ENCODE results near the gene GOLGA6L2. TPM values are rescaled to one million over a fixed set of nuclear protein-coding genes. Genes with fewer than 3 reads are reported as not detected.

Gene GOLGA6L2
- total and polyA plus RNA-seq, 12 donors = 0.16 to 0.24 TPM; not detected in 10

GRCh38 chr15:23397779-23398178 lies 49.3 kb downstream of the GOLGA6L2 start:
- Histone ChIP-seq H3K9me3 (replicated peaks in 1 of 3) (no peaks in the 10 kb centered on the region), H3K27me3 (no peaks in the 10 kb centered on the region), H3K4me1 (replicated peaks in 1 of 2) (no peaks in the 10 kb centered on the region), H3K4me3 (no peak overlapping the region), H3K27ac (no peak overlapping the region), H3K36me3 (replicated peaks in 1 of 2) (no peaks in the 10 kb centered on the region)
- intact Hi-C loops (cut with DNase I) = no loop called here
- no peak for TF ChIP-seq POLR2A (IDR thresholded peaks at IDR 0.05)
- TF ChIP-seq CTCF (IDR thresholded peaks at IDR 0.05) = no peak
- DNase-seq = peak in 3 of 7 donors; percentile 27 to 59 (median 28)
- WGBS, 4 donors = 65 to 75% (median 68%) methylated on average over 5 to 7 of the region's 7 CpGs

GRCh38 chr15:23395832-23396231 lies 51.2 kb downstream of the GOLGA6L2 start:
- intact Hi-C loops (cut with DNase I) = no loop called here
- WGBS, 4 donors = 33 to 49% (median 45%) methylated on average over 5 of the region's 5 CpGs

GRCh38 chr15:23395030-23395692 lies 51.9 kb downstream of the GOLGA6L2 start:
- H3K27ac ChIP-seq = no peak overlapping the region
- 71 to 76% (median 73%) methylated on average over 12 to 15 of the region's 15 CpGs for WGBS, 4 donors

More at GRCh38 chr15:23395832-23396231, 51.2 kb downstream of the GOLGA6L2 start:
- Histone ChIP-seq H3K9me3 (replicated peaks in 1 of 3) (no peaks in the 10 kb centered on the region), H3K4me3 (no peak overlapping the region), H3K36me3 (replicated peaks in 1 of 2) (no peaks in the 10 kb centered on the region), H3K27ac (no peak overlapping the region), H3K27me3 (no peaks in the 10 kb centered on the region), H3K4me1 (replicated peaks in 1 of 2) (no peaks in the 10 kb centered on the region)
- no peak for TF ChIP-seq POLR2A (IDR thresholded peaks at IDR 0.05)
- no peak for TF ChIP-seq CTCF (IDR thresholded peaks at IDR 0.05)
- no peak for DNase-seq

More at GRCh38 chr15:23395030-23395692, 51.9 kb downstream of the GOLGA6L2 start:
- TF ChIP-seq POLR2A (IDR thresholded peaks at IDR 0.05) (no peak), CTCF (IDR thresholded peaks at IDR 0.05) (no peak)
- H3K4me1 ChIP-seq (replicated peaks in 1 of 2) = no peaks in the 10 kb centered on the region
- no peaks in the 10 kb centered on the region for H3K9me3 ChIP-seq (replicated peaks in 1 of 3)
- no peak overlapping the region for H3K4me3 ChIP-seq
- intact Hi-C loops (cut with DNase I) = no loop called here
- no peaks in the 10 kb centered on the region for H3K36me3 ChIP-seq (replicated peaks in 1 of 2)
- H3K27me3 ChIP-seq = no peaks in the 10 kb centered on the region
- peak in 1 of 7 donors; percentile 39 for DNase-seq

Other genes with a start within 250 kb of the GOLGA6L2 start
- not detected for gene GOLGA6L26, start 113.0 kb downstream of the GOLGA6L2 start, total RNA-seq
- gene GOLGA6L26, start 113.0 kb downstream of the GOLGA6L2 start, polyA plus RNA-seq = not detected
- gene GOLGA8S, start 92.5 kb downstream of the GOLGA6L2 start, total RNA-seq = under 1 TPM; 0.11 to 0.36 (median 0.20) TPM
- under 1 TPM; 0.05 to 0.10 (median 0.08) TPM for gene GOLGA8S, start 92.5 kb downstream of the GOLGA6L2 start, polyA plus RNA-seq
- 1 to 10 TPM in 1 of 9 donors, under 1 TPM in 2, not detected in 6; 0.19 to 3.9 (median 0.52) TPM for gene MKRN3, start 118.4 kb upstream of the GOLGA6L2 start, total RNA-seq
- under 1 TPM in 2 of 3 donors, not detected in 1; 0.20 to 0.24 TPM for gene MKRN3, start 118.4 kb upstream of the GOLGA6L2 start, polyA plus RNA-seq
- gene MAGEL2, start 200.6 kb upstream of the GOLGA6L2 start, total RNA-seq = 10 to 100 TPM in 1 of 9 donors, under 1 TPM in 6, not detected in 2; 0.12 to 16.2 (median 0.46) TPM
- under 1 TPM; 0.24 to 0.51 (median 0.32) TPM for gene MAGEL2, start 200.6 kb upstream of the GOLGA6L2 start, polyA plus RNA-seq
- gene NDN, start 240.1 kb upstream of the GOLGA6L2 start, total RNA-seq = 100 to 1,000 TPM in 6 of 9 donors, 10 to 100 TPM in 3; 65.7 to 451 (median 144) TPM
- 10 to 100 TPM; 19.3 to 49.4 (median 49.1) TPM for gene NDN, start 240.1 kb upstream of the GOLGA6L2 start, polyA plus RNA-seq